ENCODE data around the gene SERPINA10. TPM values are rescaled to one million over a fixed set of nuclear protein-coding genes. Genes with fewer than 3 reads are reported as not detected.

The SERPINA10 gene
- total and polyA plus RNA-seq, 2 donors (not counting 3 experiments of a cell fraction or from before 2014, with no cell fraction given) = not detected

GRCh38 chr14:94291906-94292525 lies 1.1 kb downstream of the SERPINA10 start:
- Histone ChIP-seq H3K9me1 (replicated peaks; ENCODE audit: control insufficient read depth, extremely low read depth, insufficient read depth, low read length) (no peaks in the 10 kb centered on the region), H2AFZ (ENCODE audit: low read depth, low read length) (no peak overlapping the region), H3K27me3 (ENCODE audit: control insufficient read depth in 2 of 2, insufficient read depth in 2 of 2, low read length in 2 of 2) (no peaks in the 10 kb centered on the region), H3K4me2 (ENCODE audit: insufficient read depth, low read length) (no peak overlapping the region), H3K9ac (replicated peaks; ENCODE audit: extremely low read depth, insufficient read depth, low read length) (no peak overlapping the region), H3K4me1 (ENCODE audit: control insufficient read depth, extremely low read depth, insufficient read depth, low read length) (no peaks in the 10 kb centered on the region), H3K36me3 (ENCODE audit: control insufficient read depth in 2 of 2, extremely low read depth in 1 of 2, insufficient read depth in 2 of 2, low read length in 2 of 2) (no peaks in the 10 kb centered on the region), H3K4me3 (replicated peaks in 1 of 3; ENCODE audit: insufficient read depth in 1 of 3, low read depth in 1 of 3, low read length in 3 of 3) (no peak overlapping the region), H3K27ac (ENCODE audit: insufficient read depth, low read depth, low read length) (no peak overlapping the region), H3K9me3 (replicated peaks; ENCODE audit: control insufficient read depth, insufficient read depth, low read length) (no peaks in the 10 kb centered on the region), H4K20me1 (replicated peaks; ENCODE audit: control insufficient read depth, extremely low read depth, insufficient read depth, low read length) (no peaks in the 10 kb centered on the region), H3K79me2 (ENCODE audit: control insufficient read depth, insufficient read depth, low read length) (no peaks in the 10 kb centered on the region)
- intact Hi-C loops (cut with micrococcal nuclease) = no loop called here
- dilution Hi-C loops (cut with MboI; ENCODE audit: extremely low pct_ligation_motif_present, low sequenced_read_pairs) = no loop called here
- TF ChIP-seq GATA2 (IDR thresholded peaks at IDR 0.05; ENCODE audit: insufficient read depth, insufficient read length, low read depth, low read length) (no peak), MYC (IDR thresholded peaks at IDR 0.05; ENCODE audit: low read depth, low read length) (no peak), FOS (IDR thresholded peaks at IDR 0.05; ENCODE audit: borderline replicate concordance, insufficient read depth, low read length) (no peak), POLR2A (IDR thresholded peaks at IDR 0.05; ENCODE audit: low read depth, low read length) (no peak), JUN (IDR thresholded peaks at IDR 0.05; ENCODE audit: borderline replicate concordance, insufficient read depth, insufficient read length, low read depth) (no peak), EZH2 (IDR thresholded peaks at IDR 0.05; ENCODE audit: borderline replicate concordance, low read depth, low read length, severe bottlenecking) (no peak), MAX (IDR thresholded peaks at IDR 0.05; ENCODE audit: insufficient read depth, insufficient read length) (no peak), POLR2AphosphoS5 (IDR thresholded peaks at IDR 0.05; ENCODE audit: insufficient read depth, low read depth, low read length) (no peak), CTCF (IDR thresholded peaks at IDR 0.05; ENCODE audit: extremely low read depth in 1 of 2, insufficient read depth in 1 of 2, low read depth in 1 of 2, low read length in 2 of 2) (no peak)
- ChIA-PET POLR2A (no interaction called here), CTCF (no interaction called here)
- FAIRE-seq = no peak
- no peak for DNase-seq (ENCODE audit: low read depth, low spot score)
- BruUV-seq (replicated peaks) = no TSS peak

Data from endothelial cell of umbilical vein (primary cell).